Smooth muscle cell (in vitro differentiated cells): Measurements from ENCODE around the gene PLEK. TPM values are rescaled to one million over a fixed set of nuclear protein-coding genes. Genes with fewer than 3 reads are reported as not detected.

Source experiments
- DNase-seq: peaks from one replicate; lab custom pipeline; 2025; ENCODE audit not compliant: unreplicated experiment; lab: John Stamatoyannopoulos, UW
- H2AFZ ChIP-seq: fragments of 200-600 bp; sonication (generic); 2 replicates; pipeline ENCODE4 v1.6.0; 2016; ENCODE audit warnings: antibody characterized with exemption, low read depth, mild to moderate bottlenecking
- H3F3A ChIP-seq: fragments of 200-600 bp; sonication (generic); 2 replicates; pipeline ENCODE4 v1.6.0; 2017; ENCODE audit warnings: antibody characterized with exemption, low read depth
- H3K27ac ChIP-seq: fragments of 200-600 bp; sonication (generic); 2 replicates; pipeline ENCODE4 v1.5.1; 2016; ENCODE audit warnings: low read depth, mild to moderate bottlenecking
- H3K27me3 ChIP-seq: fragments of 200-600 bp; sonication (generic); 2 replicates; pipeline ENCODE4 v1.6.1; 2016; ENCODE audit warnings: low read depth, mild to moderate bottlenecking
- H3K36me3 ChIP-seq: fragments of 200-600 bp; sonication (generic); 2 replicates; pipeline ENCODE4 v1.5.1; 2016; ENCODE audit warnings: low read depth
- H3K4me1 ChIP-seq: fragments of 200-600 bp; sonication (generic); 2 replicates; pipeline ENCODE4 v1.5.1; 2016; ENCODE audit warnings: low read depth
- H3K4me2 ChIP-seq: fragments of 200-600 bp; sonication (generic); 2 replicates; pipeline ENCODE4 v1.6.0; 2016; ENCODE audit warnings: mild to moderate bottlenecking
- H3K4me3 ChIP-seq: fragments of 200-600 bp; sonication (generic); 2 replicates; pipeline ENCODE4 v1.5.1; 2016; ENCODE audit warnings: mild to moderate bottlenecking
- H3K79me2 ChIP-seq: fragments of 200-600 bp; sonication (generic); 2 replicates; pipeline ENCODE4 v1.6.0; 2016; ENCODE audit warnings: low read depth, mild to moderate bottlenecking
- H3K9ac ChIP-seq: fragments of 200-600 bp; sonication (generic); 2 replicates; pipeline ENCODE4 v1.6.0; 2016; ENCODE audit warnings: low read depth
- H3K9me3 ChIP-seq: fragments of 200-600 bp; sonication (generic); replicated peaks from 2 replicates; pipeline ENCODE4 v1.5.1; 2016; ENCODE audit warnings: low read depth
- H4K20me1 ChIP-seq: fragments of 200-600 bp; sonication (generic); 2 replicates; pipeline ENCODE4 v1.6.0; 2016; ENCODE audit warnings: low read depth
- CTCF ChIP-seq: fragments of 200-600 bp; sonication (generic); IDR thresholded peaks from 2 replicates; pipeline ENCODE4 v1.5.1; 2017; ENCODE audit warnings: borderline replicate concordance, mild to moderate bottlenecking, antibody characterized with exemption; ENCODE audit not compliant: insufficient read depth, poor library complexity, severe bottlenecking
- WGBS: methylation state at CpG from one replicate; pipeline ENCODE4 v1.1.7; 2016; ENCODE audit warnings: low lambda C conversion rate; 5-methylcytosine and 5-hydroxymethylcytosine counted together
- polyA plus RNA-seq: library from polyadenylated mRNA; unstranded; fragments of >200 nt; fragmentation: Nextera tagmentation; extraction: Ambion mirVana; gene quantifications from 2 replicates; pipeline ENCODE4 v1.2.1, GENCODE V29; 2016
- total RNA-seq: library from RNA; depleted of rRNA; stranded (reverse); fragments of >200 nt; gene quantifications from 2 replicates; pipeline ENCODE4 v1.2.3, GENCODE V29; 2014

PLEK gene
- total and polyA plus RNA-seq, 2 experiments from 2014 or later = not detected

DNA sequence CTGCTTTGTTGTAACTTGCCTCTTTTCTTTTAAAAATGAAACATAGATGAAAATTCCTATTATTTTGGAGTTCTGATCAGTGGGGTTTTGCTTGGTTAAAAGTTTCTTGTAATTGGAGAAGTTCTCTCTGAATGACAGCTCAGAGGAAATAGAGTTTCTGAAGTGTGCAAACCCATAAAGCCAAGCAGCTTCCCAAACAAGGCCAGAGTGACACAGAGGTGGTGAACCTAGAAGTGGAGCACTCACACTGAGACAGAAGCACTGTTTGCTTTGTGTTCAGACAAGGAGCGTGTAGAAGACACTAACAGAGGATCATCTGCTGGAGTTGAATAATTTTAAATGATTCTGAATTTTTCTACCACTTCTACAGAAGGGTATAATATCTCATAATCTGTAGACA is 52.8 kb downstream of the PLEK start:
- no peak for TF ChIP-seq CTCF
- H3K4me2 ChIP-seq = no peak overlapping the region
- no peak overlapping the region for H3K9ac ChIP-seq
- no peak for DNase-seq
- H3K36me3 ChIP-seq = no peaks in the 10 kb centered on the region
- H3F3A ChIP-seq = no peaks in the 10 kb centered on the region
- H4K20me1 ChIP-seq = no peaks in the 10 kb centered on the region
- no peaks in the 10 kb centered on the region for H3K79me2 ChIP-seq
- no peaks in the 10 kb centered on the region for H3K4me1 ChIP-seq
- WGBS = 0% methylated on average over 1 of the region's 1 CpG
- H3K27me3 ChIP-seq = no peaks in the 10 kb centered on the region
- no peak overlapping the region for H3K4me3 ChIP-seq
- no peak overlapping the region for H3K27ac ChIP-seq
- no peak overlapping the region for H2AFZ ChIP-seq
- no peaks in the 10 kb centered on the region for H3K9me3 ChIP-seq

DNA sequence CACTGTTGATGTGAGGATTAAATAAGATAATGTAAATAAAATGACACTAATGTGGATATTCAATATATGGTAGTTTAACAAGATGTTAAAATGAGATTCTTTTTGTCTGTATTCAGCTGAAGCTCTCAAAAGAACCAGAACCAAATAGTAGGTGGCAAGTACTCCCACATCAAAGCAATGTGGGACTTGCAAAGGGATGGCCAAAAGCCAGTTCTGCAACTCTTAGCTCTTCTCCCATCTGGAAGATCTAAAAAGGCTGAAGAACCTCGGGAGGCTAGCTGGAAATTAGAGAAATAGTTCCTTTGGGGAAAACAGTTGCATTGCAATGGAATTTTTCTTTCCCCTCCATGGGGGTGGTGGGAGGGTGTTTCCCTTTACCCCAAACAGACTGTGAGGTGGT is 53.3 kb downstream of the PLEK start:
- WGBS = 60% methylated on average over 1 of the region's 1 CpG
- no peak for DNase-seq
- peaks cover under 1% of the 10 kb centered on the region for H3K27me3 ChIP-seq

GRCh38 chr2:68418855-68419254 is 53.8 kb downstream of the PLEK start:
- H2AFZ ChIP-seq = no peak overlapping the region
- H4K20me1 ChIP-seq = no peaks in the 10 kb centered on the region
- H3K79me2 ChIP-seq = no peaks in the 10 kb centered on the region
- no peak overlapping the region for H3K4me2 ChIP-seq
- H3K9ac ChIP-seq = no peak overlapping the region
- no peak for TF ChIP-seq CTCF
- WGBS = 91% methylated on average over 3 of the region's 3 CpGs
- no peaks in the 10 kb centered on the region for H3K4me1 ChIP-seq
- no peaks in the 10 kb centered on the region for H3F3A ChIP-seq
- no peak for DNase-seq
- peaks cover 3% of the 10 kb centered on the region for H3K27me3 ChIP-seq
- no peak overlapping the region for H3K4me3 ChIP-seq
- H3K9me3 ChIP-seq = no peaks in the 10 kb centered on the region
- H3K36me3 ChIP-seq = no peaks in the 10 kb centered on the region
- H3K27ac ChIP-seq = no peak overlapping the region

More for the DNA sequence above, 53.3 kb downstream of the PLEK start:
- H3K4me3 ChIP-seq = no peak overlapping the region
- H2AFZ ChIP-seq = no peak overlapping the region
- no peaks in the 10 kb centered on the region for H4K20me1 ChIP-seq
- no peaks in the 10 kb centered on the region for H3F3A ChIP-seq
- H3K4me1 ChIP-seq = no peaks in the 10 kb centered on the region
- TF ChIP-seq CTCF = no peak
- H3K27ac ChIP-seq = no peak overlapping the region
- no peak overlapping the region for H3K4me2 ChIP-seq
- no peak overlapping the region for H3K9ac ChIP-seq
- H3K36me3 ChIP-seq = no peaks in the 10 kb centered on the region
- no peaks in the 10 kb centered on the region for H3K79me2 ChIP-seq
- H3K9me3 ChIP-seq = no peaks in the 10 kb centered on the region

GRCh38 chr2:68420254-68420910 is 55.3 kb downstream of the PLEK start:
- 67% methylated on average over 3 of the region's 3 CpGs for WGBS
- TF ChIP-seq CTCF = no peak
- Histone ChIP-seq H3K4me1 (no peaks in the 10 kb centered on the region), H4K20me1 (no peaks in the 10 kb centered on the region), H3K27ac (no peak overlapping the region), H3F3A (no peaks in the 10 kb centered on the region), H3K4me2 (no peak overlapping the region), H3K4me3 (no peak overlapping the region), H2AFZ (peak overlapping the region; percentile 20), H3K79me2 (no peaks in the 10 kb centered on the region), H3K9ac (no peak overlapping the region), H3K9me3 (no peaks in the 10 kb centered on the region), H3K27me3 (peaks cover 3% of the 10 kb centered on the region), H3K36me3 (no peaks in the 10 kb centered on the region)
- no peak for DNase-seq
